ENCODE measurements around the gene MFAP3L.

MFAP3L gene

DNA sequence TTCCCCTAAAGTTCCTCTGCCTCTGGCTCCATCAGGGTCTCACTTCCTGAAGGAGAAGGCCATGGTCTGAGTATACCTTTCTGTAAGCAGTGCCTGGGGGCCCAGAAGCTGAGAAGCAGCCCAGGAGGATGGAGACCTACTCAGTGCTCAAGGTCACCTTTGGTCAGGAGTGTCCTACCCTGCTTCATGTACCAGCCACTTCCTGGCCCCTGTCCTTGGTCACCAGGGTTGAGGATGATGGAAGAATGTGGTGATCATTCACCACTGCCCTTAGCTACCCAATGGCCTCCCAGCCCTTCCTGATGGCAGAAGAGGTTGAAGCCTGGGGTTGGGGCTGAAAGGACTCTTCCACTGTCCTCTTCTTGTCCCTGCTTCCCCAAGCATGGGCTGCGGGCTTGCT, 9.0 kb upstream of the MFAP3L start (continued):
- TF ChIP-seq, protein P1, sequence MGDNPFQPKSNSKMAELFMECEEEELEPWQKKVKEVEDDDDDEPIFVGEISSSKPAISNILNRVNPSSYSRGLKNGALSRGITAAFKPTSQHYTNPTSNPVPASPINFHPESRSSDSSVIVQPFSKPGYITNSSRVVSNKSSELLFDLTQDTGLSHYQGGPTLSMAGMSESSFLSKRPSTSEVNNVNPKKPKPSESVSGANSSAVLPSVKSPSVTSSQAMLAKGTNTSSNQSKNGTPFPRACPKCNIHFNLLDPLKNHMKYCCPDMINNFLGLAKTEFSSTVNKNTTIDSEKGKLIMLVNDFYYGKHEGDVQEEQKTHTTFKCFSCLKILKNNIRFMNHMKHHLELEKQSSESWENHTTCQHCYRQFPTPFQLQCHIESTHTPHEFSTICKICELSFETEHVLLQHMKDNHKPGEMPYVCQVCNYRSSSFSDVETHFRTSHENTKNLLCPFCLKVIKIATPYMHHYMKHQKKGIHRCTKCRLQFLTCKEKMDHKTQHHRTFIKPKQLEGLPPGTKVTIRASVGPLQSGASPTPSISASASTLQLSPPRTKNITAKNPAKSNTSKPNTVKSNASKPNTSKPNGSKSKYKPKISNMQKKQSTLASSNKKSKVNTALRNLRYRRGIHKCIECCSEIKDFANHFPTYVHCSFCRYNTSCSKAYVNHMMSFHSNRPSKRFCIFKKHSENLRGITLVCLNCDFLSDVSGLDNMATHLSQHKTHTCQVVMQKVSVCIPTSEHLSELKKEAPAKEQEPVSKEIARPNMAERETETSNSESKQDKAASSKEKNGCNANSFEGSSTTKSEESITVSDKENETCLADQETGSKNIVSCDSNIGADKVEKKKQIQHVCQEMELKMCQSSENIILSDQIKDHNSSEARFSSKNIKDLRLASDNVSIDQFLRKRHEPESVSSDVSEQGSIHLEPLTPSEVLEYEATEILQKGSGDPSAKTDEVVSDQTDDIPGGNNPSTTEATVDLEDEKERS (tag by site-specific recombination; IDR thresholded peaks at IDR 0.05), result no peak
- TF ChIP-seq ZNF18 (tag by site-specific recombination; IDR thresholded peaks at IDR 0.05), result no peak
- TF ChIP-seq ZNF202 (tag by site-specific recombination; IDR thresholded peaks at IDR 0.05; ENCODE audit: borderline replicate concordance), result no peak
- no peak for TF ChIP-seq ZNF2 (tag by site-specific recombination; IDR thresholded peaks at IDR 0.05)

GRCh38 chr4:170033999-170034398, 7.8 kb upstream of the MFAP3L start:
- H3K4me1 ChIP-seq (ENCODE audit: control insufficient read depth, insufficient read depth, low read length), result no peaks in the 10 kb centered on the region
- TF ChIP-seq SP2 (tag by site-specific recombination; IDR thresholded peaks at IDR 0.05), result no peak
- no peak for TF ChIP-seq ZSCAN16 (tag by site-specific recombination; IDR thresholded peaks at IDR 0.05)
- TF ChIP-seq WT1 (tag by site-specific recombination; IDR thresholded peaks at IDR 0.05), result no peak
- no peak for TF ChIP-seq ZNF837 (tag by site-specific recombination; IDR thresholded peaks at IDR 0.05)
- no peak for TF ChIP-seq ZNF341 (tag by site-specific recombination; IDR thresholded peaks at IDR 0.05; ENCODE audit: low read depth)
- TF ChIP-seq ZNF548 (tag by site-specific recombination; IDR thresholded peaks at IDR 0.05), result no peak
- TF ChIP-seq ZNF175 (tag by site-specific recombination; IDR thresholded peaks at IDR 0.05), result no peak
- no peak for TF ChIP-seq ZNF433 (tag by site-specific recombination; IDR thresholded peaks at IDR 0.05; ENCODE audit: low read depth)
- no peak for TF ChIP-seq ZNF843 (tag by site-specific recombination; IDR thresholded peaks at IDR 0.05)
- TF ChIP-seq GLIS2 (tag by site-specific recombination; IDR thresholded peaks at IDR 0.05), result no peak
- TF ChIP-seq ZBTB1 (tag by site-specific recombination; IDR thresholded peaks at IDR 0.05), result no peak
- no peak for TF ChIP-seq ZSCAN4 (tag by site-specific recombination; IDR thresholded peaks at IDR 0.05)
- TF ChIP-seq ZNF133 (tag by site-specific recombination; IDR thresholded peaks at IDR 0.05), result no peak
- TF ChIP-seq ZNF157 (tag by site-specific recombination; IDR thresholded peaks at IDR 0.05), result no peak
- no peak for TF ChIP-seq ZBTB10 (tag by site-specific recombination; IDR thresholded peaks at IDR 0.05)
- TF ChIP-seq ZNF571 (tag by site-specific recombination; IDR thresholded peaks at IDR 0.05), result no peak
- TF ChIP-seq, protein P2, sequence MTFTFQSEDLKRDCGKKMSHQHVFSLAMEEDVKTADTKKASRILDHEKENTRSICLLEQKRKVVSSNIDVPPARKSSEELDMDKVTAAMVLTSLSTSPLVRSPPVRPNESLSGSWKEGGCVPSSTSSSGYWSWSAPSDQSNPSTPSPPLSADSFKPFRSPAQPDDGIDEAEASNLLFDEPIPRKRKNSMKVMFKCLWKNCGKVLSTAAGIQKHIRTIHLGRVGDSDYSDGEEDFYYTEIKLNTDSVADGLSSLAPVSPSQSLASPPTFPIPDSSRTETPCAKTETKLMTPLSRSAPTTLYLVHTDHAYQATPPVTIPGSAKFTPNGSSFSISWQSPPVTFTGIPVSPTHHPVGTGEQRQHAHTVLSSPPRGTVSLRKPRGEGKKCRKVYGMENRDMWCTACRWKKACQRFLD (tag by site-specific recombination; IDR thresholded peaks at IDR 0.05), result no peak
- TF ChIP-seq, protein P3, sequence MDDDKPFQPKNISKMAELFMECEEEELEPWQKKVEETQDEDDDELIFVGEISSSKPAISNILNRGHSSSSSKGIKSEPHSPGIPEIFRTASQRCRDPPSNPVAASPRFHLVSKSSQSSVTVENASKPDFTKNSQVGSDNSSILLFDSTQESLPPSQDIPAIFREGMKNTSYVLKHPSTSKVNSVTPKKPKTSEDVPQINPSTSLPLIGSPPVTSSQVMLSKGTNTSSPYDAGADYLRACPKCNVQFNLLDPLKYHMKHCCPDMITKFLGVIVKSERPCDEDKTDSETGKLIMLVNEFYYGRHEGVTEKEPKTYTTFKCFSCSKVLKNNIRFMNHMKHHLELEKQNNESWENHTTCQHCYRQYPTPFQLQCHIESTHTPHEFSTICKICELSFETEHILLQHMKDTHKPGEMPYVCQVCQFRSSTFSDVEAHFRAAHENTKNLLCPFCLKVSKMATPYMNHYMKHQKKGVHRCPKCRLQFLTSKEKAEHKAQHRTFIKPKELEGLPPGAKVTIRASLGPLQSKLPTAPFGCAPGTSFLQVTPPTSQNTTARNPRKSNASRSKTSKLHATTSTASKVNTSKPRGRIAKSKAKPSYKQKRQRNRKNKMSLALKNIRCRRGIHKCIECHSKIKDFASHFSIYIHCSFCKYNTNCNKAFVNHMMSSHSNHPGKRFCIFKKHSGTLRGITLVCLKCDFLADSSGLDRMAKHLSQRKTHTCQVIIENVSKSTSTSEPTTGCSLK (tag by site-specific recombination; IDR thresholded peaks at IDR 0.05), result no peak
- no peak for TF ChIP-seq ZNF529 (tag by site-specific recombination; IDR thresholded peaks at IDR 0.05; ENCODE audit: insufficient replicate concordance)
- no peak overlapping the region for H3K27ac ChIP-seq (ENCODE audit: extremely low read depth, low read depth, low read length)
- H3K9me3 ChIP-seq (ENCODE audit: control insufficient read depth, insufficient read depth, low read depth, low read length), result no peaks in the 10 kb centered on the region
- ChIA-PET CTCF (interaction anchor here (1.0 kb wide), 1 partner anchor 14 kb away, joined by 4 read pairs; no protein-coding TSS in a partner anchor), POLR2A (no interaction called here)
- no peaks in the 10 kb centered on the region for H3K36me3 ChIP-seq (ENCODE audit: control insufficient read depth in 2 of 2, insufficient read depth in 1 of 2, low read length in 2 of 2)
- H3K4me3 ChIP-seq (ENCODE audit: low read depth, low read length), result no peak overlapping the region

Measured in HEK293 (cell line).